Upper lobe of left lung (tissue), 4 donors: ENCODE results near the gene ELFN2.

ENCODE experiments used
- POLR2A ChIP-seq, 4 donors: fragments of 450-650 bp; IDR thresholded peaks; one replicate each; pipeline ENCODE4 v1.5.1; 2016 to 2017; ENCODE audit warnings: antibody characterized with exemption in 4 of 4, mild to moderate bottlenecking in 2 of 4
- TF ChIP-seq, protein P1 (sequence below), 6 experiments: fragments of 450-650 bp in 4 of 6; fragments of 200-600 bp in 2 of 6; sonication (generic) in 2 of 6; IDR thresholded peaks; one replicate each; pipeline ENCODE4 v1.5.1; 2016 to 2019; ENCODE audit warnings: antibody characterized with exemption in 6 of 6

- TF ChIP-seq, protein P1, sequence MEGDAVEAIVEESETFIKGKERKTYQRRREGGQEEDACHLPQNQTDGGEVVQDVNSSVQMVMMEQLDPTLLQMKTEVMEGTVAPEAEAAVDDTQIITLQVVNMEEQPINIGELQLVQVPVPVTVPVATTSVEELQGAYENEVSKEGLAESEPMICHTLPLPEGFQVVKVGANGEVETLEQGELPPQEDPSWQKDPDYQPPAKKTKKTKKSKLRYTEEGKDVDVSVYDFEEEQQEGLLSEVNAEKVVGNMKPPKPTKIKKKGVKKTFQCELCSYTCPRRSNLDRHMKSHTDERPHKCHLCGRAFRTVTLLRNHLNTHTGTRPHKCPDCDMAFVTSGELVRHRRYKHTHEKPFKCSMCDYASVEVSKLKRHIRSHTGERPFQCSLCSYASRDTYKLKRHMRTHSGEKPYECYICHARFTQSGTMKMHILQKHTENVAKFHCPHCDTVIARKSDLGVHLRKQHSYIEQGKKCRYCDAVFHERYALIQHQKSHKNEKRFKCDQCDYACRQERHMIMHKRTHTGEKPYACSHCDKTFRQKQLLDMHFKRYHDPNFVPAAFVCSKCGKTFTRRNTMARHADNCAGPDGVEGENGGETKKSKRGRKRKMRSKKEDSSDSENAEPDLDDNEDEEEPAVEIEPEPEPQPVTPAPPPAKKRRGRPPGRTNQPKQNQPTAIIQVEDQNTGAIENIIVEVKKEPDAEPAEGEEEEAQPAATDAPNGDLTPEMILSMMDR (IDR thresholded peaks at IDR 0.05): no peak
- TF ChIP-seq POLR2A (IDR thresholded peaks at IDR 0.05): no peak
Measured at GRCh38 chr22:37349043-37349814, 78.0 kb downstream of the ELFN2 start.
